Vagina (tissue), 2 donors: ENCODE data around the gene NOVA2. TPM values are rescaled to one million over a fixed set of nuclear protein-coding genes. Genes with fewer than 3 reads are reported as not detected.

Experiments used
- DNase-seq, 2 donors: peaks; one replicate each; pipeline ENCODE4 v3.0.0-alpha.2; 2017; ENCODE audit errors: extremely low spot score in 2 of 2
- H3K27ac ChIP-seq: fragments of 200-600 bp; sonication (generic); one replicate; pipeline ENCODE4 v1.5.1; 2019
- H3K27me3 ChIP-seq: fragments of 200-600 bp; sonication (generic); one replicate; pipeline ENCODE4 v1.5.1; 2019
- H3K36me3 ChIP-seq, 2 donors: fragments of 200-600 bp; sonication (generic); one replicate each; pipeline ENCODE4 v1.5.1; 2017 to 2019
- H3K4me1 ChIP-seq: fragments of 200-600 bp; sonication (generic); one replicate; pipeline ENCODE4 v1.5.1; 2019
- H3K4me3 ChIP-seq, 2 donors: fragments of 200-600 bp; sonication (generic); 1 replicate in 1 of 2; 2 replicates in 1 of 2; pipeline ENCODE4 v1.5.1; 2016 to 2019
- H3K9me3 ChIP-seq: fragments of 200-600 bp; sonication (generic); one replicate; pipeline ENCODE4 v1.5.1; 2019
- CTCF ChIP-seq, 3 experiments: fragments of 450-650 bp in 2 of 3; fragments of 200-600 bp in 1 of 3; sonication (generic) in 1 of 3; IDR thresholded peaks; one replicate each; pipeline ENCODE4 v1.5.1; 2017 to 2019; ENCODE audit warnings: antibody characterized with exemption in 3 of 3, mild to moderate bottlenecking in 2 of 3, moderate library complexity in 2 of 3
- POLR2A ChIP-seq, 2 donors: fragments of 450-650 bp; IDR thresholded peaks; one replicate each; pipeline ENCODE4 v1.6.1; 2017; ENCODE audit warnings: antibody characterized with exemption in 2 of 2, mild to moderate bottlenecking in 2 of 2, moderate library complexity in 2 of 2
- POLR2AphosphoS5 ChIP-seq, 2 donors: sonication (generic); formaldehyde crosslinking; IDR thresholded peaks; one replicate each; pipeline ENCODE4 v1.9.0; 2017; ENCODE audit warnings: antibody characterized with exemption in 2 of 2, mild to moderate bottlenecking in 2 of 2, low read depth in 1 of 2; ENCODE audit not compliant: insufficient read depth in 1 of 2
- intact Hi-C: fragments of 100-400 bp; cut with DNase I; formaldehyde crosslinking; loops from one replicate; pipeline ENCODE4 v1.15.1; 2023
- total RNA-seq: library from RNA; depleted of rRNA; stranded (reverse); fragments of >200 nt; gene quantifications from one replicate; pipeline ENCODE4 v1.2.3, GENCODE V29; 2016

The NOVA2 gene
- total RNA-seq, 1 donor from 2014 or later: 1.5 TPM

DNA sequence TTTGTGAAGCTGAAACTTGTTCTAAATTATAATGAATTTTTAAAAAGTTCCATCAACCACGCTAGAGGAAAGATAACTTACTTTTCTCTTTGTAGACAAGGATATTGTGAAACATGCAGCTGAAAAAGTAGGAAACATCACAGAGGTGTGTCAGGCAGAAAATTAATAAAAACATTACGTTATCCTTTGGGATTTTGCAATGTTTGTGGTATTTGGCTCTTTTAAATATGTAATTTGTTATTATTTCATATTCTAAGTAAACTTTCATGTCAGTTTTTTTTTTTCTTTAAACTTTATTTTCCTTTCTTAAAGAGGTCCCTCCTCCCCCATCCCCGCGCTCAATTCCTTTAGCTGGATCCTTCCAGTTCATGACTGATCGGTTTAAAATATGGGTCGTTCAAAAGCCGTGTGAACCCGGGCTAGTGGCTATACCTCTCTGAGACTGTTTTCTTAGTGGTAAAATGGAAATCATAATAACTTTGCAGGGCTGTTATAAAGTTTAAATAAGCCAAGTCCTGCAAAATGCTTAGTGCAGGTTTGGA lies 20.9 kb upstream of the NOVA2 start:
- Histone ChIP-seq H3K4me1 (peaks cover 22% of the 10 kb centered on the region), H3K36me3 (no peaks in the 10 kb centered on the region), H3K27me3 (no peaks in the 10 kb centered on the region), H3K27ac (no peak overlapping the region), H3K4me3 (peak overlapping the region; percentile 54 to 80), H3K9me3 (no peaks in the 10 kb centered on the region)
- no peak for DNase-seq
- no peak for TF ChIP-seq POLR2AphosphoS5 (IDR thresholded peaks at IDR 0.05; ENCODE audit: insufficient read depth in 1 of 2, low read depth in 1 of 2)
- no peak for TF ChIP-seq POLR2A (IDR thresholded peaks at IDR 0.05)
- intact Hi-C loops: no loop called here

GRCh38 chr19:45990113-45990728 lies 16.6 kb upstream of the NOVA2 start:
- DNase-seq: no peak
- intact Hi-C loops: no loop called here
- no peaks in the 10 kb centered on the region for H3K36me3 ChIP-seq
- no peak overlapping the region for H3K27ac ChIP-seq
- no peak overlapping the region for H3K4me3 ChIP-seq
- no peaks in the 10 kb centered on the region for H3K9me3 ChIP-seq
- TF ChIP-seq POLR2A (IDR thresholded peaks at IDR 0.05): no peak
- no peak for TF ChIP-seq CTCF (IDR thresholded peaks at IDR 0.05)
- no peak for TF ChIP-seq POLR2AphosphoS5 (IDR thresholded peaks at IDR 0.05; ENCODE audit: insufficient read depth in 1 of 2, low read depth in 1 of 2)
- H3K27me3 ChIP-seq: no peaks in the 10 kb centered on the region
- H3K4me1 ChIP-seq: peaks cover 5% of the 10 kb centered on the region

DNA sequence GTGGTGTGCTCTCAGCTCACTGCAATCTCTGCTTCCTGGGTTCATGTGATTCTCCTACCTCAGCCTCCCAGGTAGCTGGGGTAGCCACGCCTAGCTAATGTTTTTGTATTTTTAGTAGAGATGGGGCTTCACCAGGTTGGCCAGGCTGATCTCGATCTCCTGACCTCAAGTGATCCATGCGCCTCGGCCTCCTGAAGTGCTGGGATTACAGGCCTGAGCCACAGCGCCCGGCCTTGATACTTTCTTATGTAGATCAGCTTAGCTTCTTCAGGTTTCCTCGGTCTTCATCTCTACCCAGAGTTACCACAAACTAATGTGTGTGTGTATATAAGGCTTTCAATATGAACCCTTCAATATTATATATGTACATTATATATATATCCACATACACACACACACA lies 11.7 kb upstream of the NOVA2 start:
- Histone ChIP-seq H3K4me3 (no peak overlapping the region), H3K4me1 (no peaks in the 10 kb centered on the region), H3K9me3 (no peaks in the 10 kb centered on the region), H3K27ac (no peak overlapping the region), H3K36me3 (no peaks in the 10 kb centered on the region), H3K27me3 (no peaks in the 10 kb centered on the region)
- intact Hi-C loops: no loop called here
- no peak for DNase-seq
- TF ChIP-seq POLR2A (IDR thresholded peaks at IDR 0.05): no peak
- no peak for TF ChIP-seq CTCF (IDR thresholded peaks at IDR 0.05)

DNA sequence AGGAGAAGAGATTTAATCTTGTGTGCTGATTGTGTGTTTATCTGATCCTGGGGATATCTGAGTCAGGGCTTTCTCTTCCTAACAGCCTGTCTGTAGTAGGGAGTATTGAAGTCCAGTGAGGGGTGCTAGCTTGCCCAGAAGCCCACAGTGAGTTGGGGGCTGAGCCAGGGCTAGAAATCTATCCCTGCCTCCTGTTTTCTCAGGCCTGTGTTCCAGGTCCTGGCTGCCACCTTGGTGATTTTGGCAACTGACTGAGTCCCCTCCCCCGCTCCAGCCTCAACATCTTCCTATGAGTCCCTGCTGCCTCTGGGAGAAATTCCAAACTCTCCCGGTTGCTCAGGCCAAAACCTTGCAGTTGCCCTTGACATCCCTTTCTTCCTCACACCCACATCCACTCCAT lies 7.7 kb upstream of the NOVA2 start:
- intact Hi-C loops: no loop called here
- no peak for DNase-seq
- Histone ChIP-seq H3K9me3 (no peaks in the 10 kb centered on the region), H3K27me3 (no peaks in the 10 kb centered on the region), H3K36me3 (no peaks in the 10 kb centered on the region), H3K27ac (no peak overlapping the region), H3K4me1 (no peaks in the 10 kb centered on the region), H3K4me3 (no peak overlapping the region)
- TF ChIP-seq POLR2AphosphoS5 (IDR thresholded peaks at IDR 0.05; ENCODE audit: insufficient read depth in 1 of 2, low read depth in 1 of 2) (no peak), CTCF (IDR thresholded peaks at IDR 0.05) (no peak), POLR2A (IDR thresholded peaks at IDR 0.05) (no peak)

DNA sequence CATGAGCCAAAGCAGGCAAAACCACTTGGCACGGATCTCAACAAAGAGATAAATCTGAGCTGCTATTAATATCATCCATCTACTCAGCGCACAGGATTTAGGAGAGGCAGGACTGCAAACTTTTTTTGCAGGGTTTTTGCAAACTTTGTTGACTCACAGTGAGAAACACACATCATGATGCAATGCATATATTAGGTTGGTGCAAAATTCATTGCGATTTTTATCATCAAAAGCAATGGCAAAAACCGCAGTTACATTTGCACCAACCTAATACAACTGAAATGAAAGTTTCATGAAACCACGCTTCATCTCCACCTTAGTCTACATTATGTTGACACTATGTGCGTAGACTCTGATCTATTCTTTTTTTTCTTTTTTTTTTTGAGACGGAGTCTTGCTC lies 4.5 kb upstream of the NOVA2 start:
- Histone ChIP-seq H3K36me3 (no peaks in the 10 kb centered on the region), H3K27me3 (no peaks in the 10 kb centered on the region), H3K9me3 (no peaks in the 10 kb centered on the region), H3K4me1 (no peaks in the 10 kb centered on the region), H3K4me3 (no peak overlapping the region), H3K27ac (no peak overlapping the region)
- no peak for TF ChIP-seq POLR2A (IDR thresholded peaks at IDR 0.05)
- no peak for TF ChIP-seq CTCF (IDR thresholded peaks at IDR 0.05)
- TF ChIP-seq POLR2AphosphoS5 (IDR thresholded peaks at IDR 0.05; ENCODE audit: insufficient read depth in 1 of 2, low read depth in 1 of 2): no peak
- intact Hi-C loops: no loop called here
- DNase-seq: no peak
